Stimulated activated effector memory CD8-positive, alpha-beta T cell treated with anti-CD3 and anti-CD28 coated beads, Interleukin-12 subunit alpha, Interleukin-12 subunit beta, amount 100 ng/mL, for 72 hours (primary cell): ENCODE measurements around the gene PTCH2.

Experiments used
- ATAC-seq: fragments of 150-1000 bp; cut with Tn5 transposase; 2 replicates; pipeline ENCODE4 v1.10.0; 2021
- DNase-seq, 2 donors: peaks; one replicate each; pipeline ENCODE4 v3.0.0; 2021 to 2022; ENCODE audit warnings: low spot score in 2 of 2
- H3K27ac Mint-ChIP-seq: one replicate; pipeline ENCODE4 v1.8.0; 2022; ENCODE audit warnings: mild to moderate bottlenecking, mixed read lengths
- H3K36me3 Mint-ChIP-seq: one replicate; pipeline ENCODE4 v1.8.0; 2022; ENCODE audit warnings: mild to moderate bottlenecking, mixed read lengths
- H3K4me1 Mint-ChIP-seq: one replicate; pipeline ENCODE4 v1.8.0; 2022; ENCODE audit warnings: mixed read lengths
- H3K4me3 Mint-ChIP-seq: one replicate; pipeline ENCODE4 v1.8.0; 2022; ENCODE audit warnings: mild to moderate bottlenecking, mixed read lengths
- H3K9me3 Mint-ChIP-seq: one replicate; pipeline ENCODE4 v1.8.0; 2022; ENCODE audit warnings: mixed read lengths

Gene PTCH2

DNA sequence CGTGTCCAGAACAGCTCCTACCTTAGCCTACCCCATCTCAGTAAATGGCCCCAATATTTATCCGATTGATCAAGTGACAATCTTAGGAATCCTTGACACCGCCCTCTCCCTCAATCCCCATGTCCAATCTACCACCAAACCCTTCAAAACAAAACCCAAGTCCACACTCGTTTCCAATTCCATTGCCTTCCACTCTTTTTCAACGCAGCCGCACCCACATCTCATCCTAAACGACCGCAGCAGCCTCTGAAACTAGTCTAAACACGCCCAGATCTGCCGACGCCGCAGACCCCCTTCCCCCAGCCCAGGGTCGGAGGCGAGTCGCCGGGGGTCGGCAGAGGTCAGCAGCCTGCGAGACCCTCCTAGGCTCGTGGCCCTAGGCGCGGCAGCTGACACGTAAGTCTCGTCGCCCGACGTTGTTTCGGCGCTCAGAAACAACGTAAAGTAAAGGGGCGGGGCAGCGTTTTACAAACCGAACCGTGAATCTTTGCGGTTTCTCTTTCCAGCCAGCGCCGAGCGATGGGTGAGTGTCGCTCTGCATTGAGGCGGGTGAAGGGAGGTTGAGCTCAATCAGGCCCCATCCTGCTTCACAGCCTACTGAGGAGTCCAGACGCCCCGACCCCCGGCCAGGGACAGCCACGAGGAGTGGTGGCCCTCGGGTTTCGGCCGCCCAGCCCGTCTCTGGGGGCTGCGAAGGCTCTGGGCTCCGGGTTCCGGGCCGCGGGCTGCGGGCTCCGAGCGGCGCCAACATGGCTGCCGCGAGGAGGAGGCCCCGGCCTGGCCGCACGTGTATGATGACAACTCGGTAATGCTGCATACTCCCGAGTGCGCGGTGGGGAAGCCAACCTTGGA, 67.7 kb downstream of the PTCH2 start, which contains the start of gene RPS8:
RPS8 (plus strand) TSS at position 463 of the 852 bp plus-strand sequence; CDS start at position 520, 57 bp downstream.
- Mint-ChIP-seq H3K4me3 (peak within 1 kb of the TSS; percentile 86), H3K9me3 (no peaks in the 10 kb centered on the region), H3K4me1 (peaks cover 38% of the 10 kb centered on the region), H3K36me3 (peaks cover 56% of the 10 kb centered on the region), H3K27ac (peak within 1 kb of the TSS; percentile 97)
- ATAC-seq (peak; percentile 87), DNase-seq (peak; percentile 79 to 95)
